ENCODE results near the gene PRRX1. TPM values are rescaled to one million over a fixed set of nuclear protein-coding genes. Genes with fewer than 3 reads are reported as not detected.

Gene PRRX1
- total and polyA plus RNA-seq, 9 donors: 31.2 to 80.3 (median 60.8) TPM

- Histone ChIP-seq H3K4me1 (ENCODE audit: insufficient read depth) (peaks cover 3% of the 10 kb centered on the region), H3K9me3 (no peaks in the 10 kb centered on the region), H3K27ac (no peak overlapping the region), H3K36me3 (no peaks in the 10 kb centered on the region), H3K27me3 (no peaks in the 10 kb centered on the region), H3K4me3 (no peak overlapping the region)
- WGBS, 3 donors: 86 to 90% (median 88%) methylated on average over 5 of the region's 5 CpGs
- DNase-seq: no peak
- TF ChIP-seq, protein P1, sequence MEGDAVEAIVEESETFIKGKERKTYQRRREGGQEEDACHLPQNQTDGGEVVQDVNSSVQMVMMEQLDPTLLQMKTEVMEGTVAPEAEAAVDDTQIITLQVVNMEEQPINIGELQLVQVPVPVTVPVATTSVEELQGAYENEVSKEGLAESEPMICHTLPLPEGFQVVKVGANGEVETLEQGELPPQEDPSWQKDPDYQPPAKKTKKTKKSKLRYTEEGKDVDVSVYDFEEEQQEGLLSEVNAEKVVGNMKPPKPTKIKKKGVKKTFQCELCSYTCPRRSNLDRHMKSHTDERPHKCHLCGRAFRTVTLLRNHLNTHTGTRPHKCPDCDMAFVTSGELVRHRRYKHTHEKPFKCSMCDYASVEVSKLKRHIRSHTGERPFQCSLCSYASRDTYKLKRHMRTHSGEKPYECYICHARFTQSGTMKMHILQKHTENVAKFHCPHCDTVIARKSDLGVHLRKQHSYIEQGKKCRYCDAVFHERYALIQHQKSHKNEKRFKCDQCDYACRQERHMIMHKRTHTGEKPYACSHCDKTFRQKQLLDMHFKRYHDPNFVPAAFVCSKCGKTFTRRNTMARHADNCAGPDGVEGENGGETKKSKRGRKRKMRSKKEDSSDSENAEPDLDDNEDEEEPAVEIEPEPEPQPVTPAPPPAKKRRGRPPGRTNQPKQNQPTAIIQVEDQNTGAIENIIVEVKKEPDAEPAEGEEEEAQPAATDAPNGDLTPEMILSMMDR (IDR thresholded peaks at IDR 0.05): no peak
- no peak for TF ChIP-seq EP300 (IDR thresholded peaks at IDR 0.05)
- no peak for TF ChIP-seq POLR2A (IDR thresholded peaks at IDR 0.05)
- intact Hi-C loops (cut with DNase I): no loop called here
Observed at GRCh38 chr1:170727963-170728362, 64.0 kb downstream of the PRRX1 start.

DNA sequence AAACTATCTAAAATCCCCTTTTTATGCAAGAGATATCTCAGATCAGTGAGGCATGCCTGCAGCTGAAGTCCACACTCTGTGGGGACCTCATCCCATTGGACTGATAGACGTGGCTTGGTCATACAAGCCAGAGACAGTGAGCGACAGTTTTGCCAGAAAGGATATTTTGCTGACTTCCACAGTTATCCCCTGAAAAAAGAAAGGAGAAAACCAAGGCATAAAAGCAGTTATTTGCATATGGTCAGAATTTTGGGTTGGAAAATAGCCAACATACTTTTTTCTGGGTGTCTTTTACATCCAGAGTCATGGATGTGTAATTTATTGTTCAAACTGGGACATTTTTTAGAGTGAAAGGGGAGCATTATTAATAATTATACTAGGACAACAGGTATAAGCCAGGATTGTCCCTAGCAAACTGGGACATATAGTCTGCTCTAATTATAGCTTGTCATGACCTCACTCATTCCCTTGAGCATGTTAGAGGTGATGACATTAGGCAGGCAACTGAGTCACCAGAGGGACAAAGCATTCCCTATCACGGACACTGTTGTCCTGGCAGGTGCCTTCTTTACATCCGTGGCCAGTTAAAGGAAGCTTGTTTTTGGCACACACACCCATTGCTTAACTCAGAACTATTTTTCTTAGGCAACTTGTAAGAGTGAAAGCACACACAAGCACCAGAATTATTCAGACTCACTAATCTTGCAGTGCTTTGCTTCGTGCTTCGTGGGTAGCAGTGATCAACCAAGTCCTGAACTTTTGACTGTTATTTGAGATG, 65.5 kb downstream of the PRRX1 start:
- Histone ChIP-seq H3K36me3 (no peaks in the 10 kb centered on the region), H3K9me3 (no peaks in the 10 kb centered on the region), H3K27me3 (no peaks in the 10 kb centered on the region), H3K4me3 (no peak overlapping the region), H3K27ac (no peak overlapping the region), H3K4me1 (ENCODE audit: insufficient read depth) (peaks cover 3% of the 10 kb centered on the region)
- no peak for DNase-seq
- TF ChIP-seq EP300 (IDR thresholded peaks at IDR 0.05) (no peak), POLR2A (IDR thresholded peaks at IDR 0.05) (no peak)
- TF ChIP-seq, protein P1 (IDR thresholded peaks at IDR 0.05): no peak
- intact Hi-C loops (cut with DNase I): no loop called here
- WGBS, 3 donors: 72 to 85% (median 82%) methylated on average over 6 of the region's 6 CpGs

DNA sequence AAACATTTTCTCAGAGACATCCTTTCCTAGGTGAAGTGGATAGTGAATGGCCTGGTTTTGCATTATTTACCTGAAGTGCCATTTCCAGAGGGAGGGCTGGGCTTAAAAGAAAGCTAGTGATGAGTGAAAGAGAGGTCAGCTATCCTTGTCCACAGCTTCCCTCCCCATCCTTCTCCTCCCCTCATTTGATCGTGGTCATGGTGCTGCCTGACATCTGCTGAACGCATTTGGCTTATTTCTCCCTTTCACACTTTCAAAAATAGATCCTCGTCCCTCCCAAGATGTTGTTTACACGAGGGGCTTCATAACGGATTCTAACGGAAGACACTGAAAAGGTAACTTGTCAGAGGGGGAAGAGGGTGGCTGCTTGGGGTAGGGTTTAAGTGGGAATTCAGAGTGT, 66.1 kb downstream of the PRRX1 start:
- Histone ChIP-seq H3K4me1 (ENCODE audit: insufficient read depth) (peaks cover 3% of the 10 kb centered on the region), H3K36me3 (no peaks in the 10 kb centered on the region), H3K27ac (no peak overlapping the region), H3K4me3 (no peak overlapping the region), H3K27me3 (no peaks in the 10 kb centered on the region), H3K9me3 (no peaks in the 10 kb centered on the region)
- TF ChIP-seq EP300 (IDR thresholded peaks at IDR 0.05) (no peak), POLR2A (IDR thresholded peaks at IDR 0.05) (no peak)
- TF ChIP-seq, protein P1 (IDR thresholded peaks at IDR 0.05): no peak
- intact Hi-C loops (cut with DNase I): no loop called here
- DNase-seq: no peak
- 72 to 78% (median 74%) methylated on average over 6 of the region's 6 CpGs for WGBS, 3 donors

DNA sequence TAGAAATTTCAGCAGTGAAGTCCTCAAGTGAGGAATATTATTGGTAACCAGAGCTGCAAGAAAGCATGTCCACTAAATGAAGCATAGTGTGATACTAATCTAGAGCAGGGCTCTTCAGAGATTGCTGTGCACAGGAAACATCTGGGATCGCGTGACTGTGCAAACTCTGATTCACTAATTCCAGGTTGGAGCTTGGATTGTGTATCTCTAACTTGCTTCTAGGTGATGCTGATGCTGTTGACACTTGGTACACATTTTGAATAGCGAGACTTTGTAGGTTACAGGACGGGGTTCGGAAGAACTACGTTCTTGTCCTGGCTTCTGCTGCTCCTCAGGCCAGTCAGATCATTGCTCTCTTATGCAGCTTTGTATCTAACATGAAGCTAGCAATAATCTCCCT, 66.5 kb downstream of the PRRX1 start:
- WGBS, 3 donors: 92 to 95% (median 94%) methylated on average over 6 of the region's 6 CpGs
- intact Hi-C loops (cut with DNase I): no loop called here
- H3K27ac ChIP-seq: no peak overlapping the region
- no peaks in the 10 kb centered on the region for H3K9me3 ChIP-seq
- no peak for DNase-seq
- no peak overlapping the region for H3K4me3 ChIP-seq
- H3K36me3 ChIP-seq: no peaks in the 10 kb centered on the region
- H3K27me3 ChIP-seq: no peaks in the 10 kb centered on the region
- TF ChIP-seq, protein P1 (IDR thresholded peaks at IDR 0.05): no peak
- TF ChIP-seq POLR2A (IDR thresholded peaks at IDR 0.05): no peak
- no peak for TF ChIP-seq EP300 (IDR thresholded peaks at IDR 0.05)
- peaks cover 3% of the 10 kb centered on the region for H3K4me1 ChIP-seq (ENCODE audit: insufficient read depth)

All from ovary (tissue), 9 donors.